HCT116 (cell line): ENCODE results near the gene FAM210B. TPM values are rescaled to one million over a fixed set of nuclear protein-coding genes. Genes with fewer than 3 reads are reported as not detected.

Experiments
- ATAC-seq: fragments of 200-7000 bp; cut with Tn5 transposase; 2 replicates; pipeline ENCODE4 v1.9.1; 2020; ENCODE audit warnings: mild to moderate bottlenecking, moderate library complexity
- BruUV-seq: library from RNA; stranded (reverse); fragments of 400-500 nt; replicated peaks from 2 replicates; lab custom pipeline; 2021; lab: Mats Ljungman, UMichigan
- CTCF ChIA-PET: fragments of 300-600 bp; sonication (Branson Sonifier 250); formaldehyde crosslinking; loops from one replicate; lab custom pipeline; 2021; ENCODE audit warnings: antibody characterized with exemption; lab: Charles Lee
- POLR2A ChIA-PET: fragments of 300-600, 350-600 bp; sonication (Branson Sonifier 250); formaldehyde crosslinking; loops from one replicate; lab custom pipeline; 2021; ENCODE audit warnings: antibody characterized with exemption; lab: Charles Lee
- RAD21 ChIA-PET, 2 experiments: fragments of 300-600 bp; sonication (Branson Sonifier 250); formaldehyde crosslinking; loops; one replicate each; lab custom pipeline; 2023; ENCODE audit warnings: low total read pairs in 2 of 2; ENCODE audit not compliant: uncharacterized antibody in 2 of 2, unreplicated experiment in 2 of 2, low non-redundant PET in 1 of 2; lab: Charles Lee
- DNase-seq: peaks from one replicate; pipeline ENCODE4 v3.0.0-alpha.2; 2010; ENCODE audit warnings: low read depth, low spot score
- H2AFZ ChIP-seq: fragments of 200-600 bp; shearing (Covaris generic), sonication (generic); 2 replicates; pipeline ENCODE4 v1.6.1; 2017; ENCODE audit warnings: low read depth, mixed run types, mixed read lengths, antibody characterized with exemption, low read length; ENCODE audit not compliant: poor library complexity, severe bottlenecking
- H3K27ac ChIP-seq: 2 replicates; pipeline ENCODE4 v1.5.1; 2012; ENCODE audit warnings: low read depth, low read length
- H3K27me3 ChIP-seq: fragments of 200-600 bp; sonication (generic); 2 replicates; pipeline ENCODE4 v1.6.1; 2016; ENCODE audit warnings: mixed run types, low read length, mixed read lengths; ENCODE audit not compliant: insufficient read depth
- H3K36me3 ChIP-seq, 2 experiments: fragments of 200-500 bp in 1 of 2; fragments of 200-600 bp in 1 of 2; sonication (Bioruptor generic) in 1 of 2; sonication (generic) in 1 of 2; 2 replicates each; pipeline versions ENCODE4 v1.5.1 to v1.6.1; 2014 to 2016; ENCODE audit warnings: low read length in 2 of 2, inconsistent platforms in 1 of 2, mixed read lengths in 1 of 2, mixed run types in 1 of 2; ENCODE audit not compliant: insufficient read depth in 2 of 2, control insufficient read depth in 1 of 2
- H3K4me1 ChIP-seq, 2 experiments: fragments of 200-600 bp in 1 of 2; sonication (generic) in 1 of 2; 2 replicates each; pipeline versions ENCODE4 v1.5.1 to v1.6.1; 2012 to 2017; ENCODE audit warnings: low read length in 2 of 2, inconsistent platforms in 1 of 2, mild to moderate bottlenecking in 1 of 2, mixed read lengths in 1 of 2, mixed run types in 1 of 2, moderate library complexity in 1 of 2; ENCODE audit not compliant: insufficient read depth in 2 of 2, control insufficient read depth in 1 of 2
- H3K4me2 ChIP-seq: fragments of 200-600 bp; sonication (generic); 2 replicates; pipeline ENCODE4 v1.6.1; 2017; ENCODE audit warnings: mixed run types, low read length, mixed read lengths
- H3K4me3 ChIP-seq, 2 experiments: fragments of 200-600 bp in 1 of 2; sonication (generic) in 1 of 2; replicated peaks in 1 of 2; 2 replicates each; pipeline ENCODE4 v1.5.1; 2011 to 2016; ENCODE audit warnings: low read length in 2 of 2, control low read depth in 1 of 2, low read depth in 1 of 2, mild to moderate bottlenecking in 1 of 2, mixed read lengths in 1 of 2, mixed run types in 1 of 2
- H3K79me2 ChIP-seq: fragments of 200-600 bp; sonication (generic); 2 replicates; pipeline ENCODE4 v1.6.1; 2017; ENCODE audit warnings: mild to moderate bottlenecking, mixed run types, low read length, moderate library complexity, mixed read lengths; ENCODE audit not compliant: insufficient read depth
- H3K9ac ChIP-seq: fragments of 200-600 bp; sonication (generic); 2 replicates; pipeline ENCODE4 v1.6.1; 2016; ENCODE audit warnings: low read length, mixed read lengths
- H3K9me2 ChIP-seq: fragments of 200-600 bp; sonication (generic), shearing (Covaris generic); 2 replicates; pipeline ENCODE4 v1.6.1; 2017; ENCODE audit warnings: mixed run types, mild to moderate bottlenecking, moderate library complexity; ENCODE audit not compliant: insufficient read depth
- H3K9me3 ChIP-seq, 2 experiments: fragments of 200-500 bp in 1 of 2; fragments of 200-600 bp in 1 of 2; sonication (Bioruptor generic) in 1 of 2; sonication (generic) in 1 of 2; 2 replicates each; pipeline ENCODE4 v1.6.1; 2014 to 2017; ENCODE audit warnings: low read length in 2 of 2, mixed read lengths in 2 of 2, inconsistent platforms in 1 of 2, low read depth in 1 of 2, mild to moderate bottlenecking in 1 of 2, mixed run types in 1 of 2, moderate library complexity in 1 of 2; ENCODE audit not compliant: control insufficient read depth in 1 of 2, insufficient read depth in 1 of 2
- H4K20me1 ChIP-seq: fragments of 200-600 bp; sonication (generic), shearing (Covaris generic); 2 replicates; pipeline ENCODE4 v1.6.1; 2017; ENCODE audit warnings: mixed run types, mild to moderate bottlenecking, moderate library complexity; ENCODE audit not compliant: insufficient read depth
- EZH2 ChIP-seq: fragments of 200-600 bp; sonication (generic); IDR thresholded peaks from 2 replicates; pipeline ENCODE4 v1.6.1; 2017; ENCODE audit warnings: antibody characterized with exemption, mixed run types
- POLR2A ChIP-seq: IDR thresholded peaks from 2 replicates; pipeline ENCODE4 v1.7.0; 2011; ENCODE audit warnings: borderline replicate concordance; ENCODE audit not compliant: insufficient read depth, insufficient read length; ENCODE audit errors: extremely low read depth
- intact Hi-C: fragments of 100-400 bp; cut with micrococcal nuclease; formaldehyde crosslinking; loops from 2 replicates; pipeline ENCODE4 v1.10.0; 2022
- total RNA-seq: library from RNA; stranded (reverse); gene quantifications from one replicate; pipeline ENCODE4 v1.2.1, GENCODE V29; 2021; ENCODE audit not compliant: unreplicated experiment
- TF ChIP-seq, protein P1 (sequence below), 3 experiments: fragments of 200-600 bp in 1 of 3; sonication (generic) in 1 of 3; IDR thresholded peaks in 2 of 3; conservative IDR thresholded peaks in 1 of 3; 2 replicates each; pipeline ENCODE4 v1.5.1; 2012 to 2017; ENCODE audit warnings: low read depth in 2 of 3, low read length in 2 of 3, antibody characterized with exemption in 1 of 3, borderline replicate concordance in 1 of 3, control low read depth in 1 of 3, mild to moderate bottlenecking in 1 of 3, mixed read lengths in 1 of 3, mixed run types in 1 of 3, moderate library complexity in 1 of 3; ENCODE audit not compliant: insufficient read depth in 1 of 3
- TF ChIP-seq, protein P2 (sequence below): IDR thresholded peaks from 2 replicates; pipeline ENCODE4 v1.6.1; 2011; ENCODE audit warnings: mild to moderate bottlenecking, low read length, moderate library complexity; ENCODE audit not compliant: insufficient replicate concordance; ENCODE audit errors: extremely low read depth
- TF ChIP-seq, protein P3 (sequence below): IDR thresholded peaks from 2 replicates; pipeline ENCODE4 v1.6.1; 2012; ENCODE audit warnings: low read depth

Gene FAM210B
- total RNA-seq, 1 experiment from 2014 or later: 12.0 TPM

DNA sequence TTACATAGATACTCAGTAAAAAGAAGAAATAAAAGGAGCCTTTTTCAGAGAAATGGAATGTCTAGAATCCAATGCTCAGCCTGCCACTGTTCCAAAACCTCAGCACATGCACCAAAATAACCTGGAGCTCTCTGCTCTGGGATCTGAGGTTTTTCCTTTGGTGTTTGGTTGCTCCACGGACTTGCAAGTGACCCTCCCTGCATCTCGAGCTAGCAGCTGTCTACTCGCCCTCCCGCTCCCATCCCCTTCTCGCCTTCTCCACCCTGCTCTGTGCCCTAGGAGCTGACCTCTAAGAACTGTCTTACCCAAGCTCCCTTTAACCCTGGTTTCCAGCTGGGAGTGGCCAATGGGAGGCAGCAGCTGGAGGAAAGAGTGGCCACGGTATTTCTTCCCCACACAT, 35.1 kb upstream of the FAM210B start:
- H2AFZ ChIP-seq: no peak overlapping the region
- TF ChIP-seq, protein P1, sequence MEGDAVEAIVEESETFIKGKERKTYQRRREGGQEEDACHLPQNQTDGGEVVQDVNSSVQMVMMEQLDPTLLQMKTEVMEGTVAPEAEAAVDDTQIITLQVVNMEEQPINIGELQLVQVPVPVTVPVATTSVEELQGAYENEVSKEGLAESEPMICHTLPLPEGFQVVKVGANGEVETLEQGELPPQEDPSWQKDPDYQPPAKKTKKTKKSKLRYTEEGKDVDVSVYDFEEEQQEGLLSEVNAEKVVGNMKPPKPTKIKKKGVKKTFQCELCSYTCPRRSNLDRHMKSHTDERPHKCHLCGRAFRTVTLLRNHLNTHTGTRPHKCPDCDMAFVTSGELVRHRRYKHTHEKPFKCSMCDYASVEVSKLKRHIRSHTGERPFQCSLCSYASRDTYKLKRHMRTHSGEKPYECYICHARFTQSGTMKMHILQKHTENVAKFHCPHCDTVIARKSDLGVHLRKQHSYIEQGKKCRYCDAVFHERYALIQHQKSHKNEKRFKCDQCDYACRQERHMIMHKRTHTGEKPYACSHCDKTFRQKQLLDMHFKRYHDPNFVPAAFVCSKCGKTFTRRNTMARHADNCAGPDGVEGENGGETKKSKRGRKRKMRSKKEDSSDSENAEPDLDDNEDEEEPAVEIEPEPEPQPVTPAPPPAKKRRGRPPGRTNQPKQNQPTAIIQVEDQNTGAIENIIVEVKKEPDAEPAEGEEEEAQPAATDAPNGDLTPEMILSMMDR (IDR thresholded peaks at IDR 0.05 in 2 of 3, conservative IDR thresholded peaks at IDR 0.05 in 1 of 3; ENCODE audit: borderline replicate concordance in 1 of 3, insufficient read depth in 1 of 3, low read depth in 2 of 3, low read length in 2 of 3): no peak
- TF ChIP-seq EZH2: no peak
- TF ChIP-seq POLR2A: no peak
- TF ChIP-seq, protein P2, sequence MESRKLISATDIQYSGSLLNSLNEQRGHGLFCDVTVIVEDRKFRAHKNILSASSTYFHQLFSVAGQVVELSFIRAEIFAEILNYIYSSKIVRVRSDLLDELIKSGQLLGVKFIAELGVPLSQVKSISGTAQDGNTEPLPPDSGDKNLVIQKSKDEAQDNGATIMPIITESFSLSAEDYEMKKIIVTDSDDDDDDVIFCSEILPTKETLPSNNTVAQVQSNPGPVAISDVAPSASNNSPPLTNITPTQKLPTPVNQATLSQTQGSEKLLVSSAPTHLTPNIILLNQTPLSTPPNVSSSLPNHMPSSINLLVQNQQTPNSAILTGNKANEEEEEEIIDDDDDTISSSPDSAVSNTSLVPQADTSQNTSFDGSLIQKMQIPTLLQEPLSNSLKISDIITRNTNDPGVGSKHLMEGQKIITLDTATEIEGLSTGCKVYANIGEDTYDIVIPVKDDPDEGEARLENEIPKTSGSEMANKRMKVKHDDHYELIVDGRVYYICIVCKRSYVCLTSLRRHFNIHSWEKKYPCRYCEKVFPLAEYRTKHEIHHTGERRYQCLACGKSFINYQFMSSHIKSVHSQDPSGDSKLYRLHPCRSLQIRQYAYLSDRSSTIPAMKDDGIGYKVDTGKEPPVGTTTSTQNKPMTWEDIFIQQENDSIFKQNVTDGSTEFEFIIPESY: no peak
- TF ChIP-seq, protein P3, sequence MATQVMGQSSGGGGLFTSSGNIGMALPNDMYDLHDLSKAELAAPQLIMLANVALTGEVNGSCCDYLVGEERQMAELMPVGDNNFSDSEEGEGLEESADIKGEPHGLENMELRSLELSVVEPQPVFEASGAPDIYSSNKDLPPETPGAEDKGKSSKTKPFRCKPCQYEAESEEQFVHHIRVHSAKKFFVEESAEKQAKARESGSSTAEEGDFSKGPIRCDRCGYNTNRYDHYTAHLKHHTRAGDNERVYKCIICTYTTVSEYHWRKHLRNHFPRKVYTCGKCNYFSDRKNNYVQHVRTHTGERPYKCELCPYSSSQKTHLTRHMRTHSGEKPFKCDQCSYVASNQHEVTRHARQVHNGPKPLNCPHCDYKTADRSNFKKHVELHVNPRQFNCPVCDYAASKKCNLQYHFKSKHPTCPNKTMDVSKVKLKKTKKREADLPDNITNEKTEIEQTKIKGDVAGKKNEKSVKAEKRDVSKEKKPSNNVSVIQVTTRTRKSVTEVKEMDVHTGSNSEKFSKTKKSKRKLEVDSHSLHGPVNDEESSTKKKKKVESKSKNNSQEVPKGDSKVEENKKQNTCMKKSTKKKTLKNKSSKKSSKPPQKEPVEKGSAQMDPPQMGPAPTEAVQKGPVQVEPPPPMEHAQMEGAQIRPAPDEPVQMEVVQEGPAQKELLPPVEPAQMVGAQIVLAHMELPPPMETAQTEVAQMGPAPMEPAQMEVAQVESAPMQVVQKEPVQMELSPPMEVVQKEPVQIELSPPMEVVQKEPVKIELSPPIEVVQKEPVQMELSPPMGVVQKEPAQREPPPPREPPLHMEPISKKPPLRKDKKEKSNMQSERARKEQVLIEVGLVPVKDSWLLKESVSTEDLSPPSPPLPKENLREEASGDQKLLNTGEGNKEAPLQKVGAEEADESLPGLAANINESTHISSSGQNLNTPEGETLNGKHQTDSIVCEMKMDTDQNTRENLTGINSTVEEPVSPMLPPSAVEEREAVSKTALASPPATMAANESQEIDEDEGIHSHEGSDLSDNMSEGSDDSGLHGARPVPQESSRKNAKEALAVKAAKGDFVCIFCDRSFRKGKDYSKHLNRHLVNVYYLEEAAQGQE: no peak
- no peaks in the 10 kb centered on the region for H3K36me3 ChIP-seq
- H3K4me1 ChIP-seq: no peaks in the 10 kb centered on the region
- H3K27me3 ChIP-seq: peaks cover 5% of the 10 kb centered on the region; the same call in 1 of the 2 replicates
- no peaks in the 10 kb centered on the region for H3K9me2 ChIP-seq
- ChIA-PET CTCF (no interaction called here), RAD21 (no interaction called here), POLR2A (no interaction called here)
- intact Hi-C loops: no loop called here
- no peak overlapping the region for H3K27ac ChIP-seq
- no peak overlapping the region for H3K4me2 ChIP-seq
- H3K9me3 ChIP-seq: no peaks in the 10 kb centered on the region
- H3K4me3 ChIP-seq: no peak overlapping the region
- DNase-seq (no peak), ATAC-seq (no peak)
- BruUV-seq: no TSS peak
- H4K20me1 ChIP-seq: no peaks in the 10 kb centered on the region
- no peaks in the 10 kb centered on the region for H3K79me2 ChIP-seq
- H3K9ac ChIP-seq: no peak overlapping the region
